Ascending aorta (tissue), 2 donors: ENCODE measurements around the gene TNNC1. TPM values are rescaled to one million over a fixed set of nuclear protein-coding genes. Genes with fewer than 3 reads are reported as not detected.

ENCODE experiments used
- DNase-seq, 2 donors: peaks; one replicate each; pipeline ENCODE4 v3.0.0-alpha.2; 2019; ENCODE audit warnings: low spot score in 2 of 2
- H3K27ac ChIP-seq, 2 donors: fragments of 200-600 bp; sonication (generic); one replicate each; pipeline ENCODE4 v1.5.1; 2016 to 2017; ENCODE audit warnings: mild to moderate bottlenecking in 1 of 2
- H3K27me3 ChIP-seq: fragments of 200-600 bp; sonication (generic); one replicate; pipeline ENCODE4 v1.5.1; 2017
- H3K36me3 ChIP-seq, 2 donors: fragments of 200-600 bp; sonication (generic); one replicate each; pipeline ENCODE4 v1.5.1; 2016
- H3K4me1 ChIP-seq, 2 donors: fragments of 200-600 bp; sonication (generic); one replicate each; pipeline ENCODE4 v1.5.1; 2016 to 2017; ENCODE audit warnings: mild to moderate bottlenecking in 1 of 2
- H3K4me3 ChIP-seq, 2 donors: fragments of 200-600 bp; sonication (generic); one replicate each; pipeline ENCODE4 v1.5.1; 2016 to 2017; ENCODE audit warnings: mild to moderate bottlenecking in 1 of 2
- H3K9me3 ChIP-seq, 2 donors: fragments of 200-600 bp; sonication (generic); one replicate each; pipeline ENCODE4 v1.5.1; 2016
- intact Hi-C: fragments of 100-400 bp; cut with DNase I; formaldehyde crosslinking; loops from one replicate; pipeline ENCODE4 v1.15.1; 2023
- total RNA-seq: library from RNA; depleted of rRNA; stranded (reverse); fragments of >200 nt; gene quantifications from one replicate; pipeline ENCODE4 v1.1.0, GENCODE V29; 2016
- TF ChIP-seq, protein P1 (sequence below), 3 experiments: fragments of 200-600 bp in 2 of 3; fragments of 450-650 bp in 1 of 3; sonication (generic) in 2 of 3; IDR thresholded peaks; one replicate each; pipeline ENCODE4 v1.5.1; 2016 to 2019; ENCODE audit warnings: antibody characterized with exemption in 3 of 3, mild to moderate bottlenecking in 1 of 3, moderate library complexity in 1 of 3

Gene TNNC1
- total RNA-seq, 1 donor from 2014 or later: 68.6 TPM

- Histone ChIP-seq H3K27me3 (no peaks in the 10 kb centered on the region), H3K9me3 (no peaks in the 10 kb centered on the region), H3K36me3 (no peaks in the 10 kb centered on the region), H3K4me3 (no peak overlapping the region), H3K27ac (no peak overlapping the region), H3K4me1 (peaks cover 0 to 6% of the 10 kb centered on the region in 2 donors)
- DNase-seq: no peak
- TF ChIP-seq, protein P1, sequence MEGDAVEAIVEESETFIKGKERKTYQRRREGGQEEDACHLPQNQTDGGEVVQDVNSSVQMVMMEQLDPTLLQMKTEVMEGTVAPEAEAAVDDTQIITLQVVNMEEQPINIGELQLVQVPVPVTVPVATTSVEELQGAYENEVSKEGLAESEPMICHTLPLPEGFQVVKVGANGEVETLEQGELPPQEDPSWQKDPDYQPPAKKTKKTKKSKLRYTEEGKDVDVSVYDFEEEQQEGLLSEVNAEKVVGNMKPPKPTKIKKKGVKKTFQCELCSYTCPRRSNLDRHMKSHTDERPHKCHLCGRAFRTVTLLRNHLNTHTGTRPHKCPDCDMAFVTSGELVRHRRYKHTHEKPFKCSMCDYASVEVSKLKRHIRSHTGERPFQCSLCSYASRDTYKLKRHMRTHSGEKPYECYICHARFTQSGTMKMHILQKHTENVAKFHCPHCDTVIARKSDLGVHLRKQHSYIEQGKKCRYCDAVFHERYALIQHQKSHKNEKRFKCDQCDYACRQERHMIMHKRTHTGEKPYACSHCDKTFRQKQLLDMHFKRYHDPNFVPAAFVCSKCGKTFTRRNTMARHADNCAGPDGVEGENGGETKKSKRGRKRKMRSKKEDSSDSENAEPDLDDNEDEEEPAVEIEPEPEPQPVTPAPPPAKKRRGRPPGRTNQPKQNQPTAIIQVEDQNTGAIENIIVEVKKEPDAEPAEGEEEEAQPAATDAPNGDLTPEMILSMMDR (IDR thresholded peaks at IDR 0.05): no peak
- intact Hi-C loops: no loop called here
Measured at GRCh38 chr3:52443791-52444687, 9.8 kb downstream of the TNNC1 start.

- H3K27ac ChIP-seq: no peak overlapping the region
- TF ChIP-seq, protein P1 (IDR thresholded peaks at IDR 0.05): no peak
- intact Hi-C loops: no loop called here
- H3K36me3 ChIP-seq: no peaks in the 10 kb centered on the region
- no peaks in the 10 kb centered on the region for H3K27me3 ChIP-seq
- no peak overlapping the region for H3K4me3 ChIP-seq
- DNase-seq: no peak
- peaks cover 0 to 6% of the 10 kb centered on the region in 2 donors for H3K4me1 ChIP-seq
- no peaks in the 10 kb centered on the region for H3K9me3 ChIP-seq
Measured at GRCh38 chr3:52443268-52443610, 10.6 kb downstream of the TNNC1 start.

DNA sequence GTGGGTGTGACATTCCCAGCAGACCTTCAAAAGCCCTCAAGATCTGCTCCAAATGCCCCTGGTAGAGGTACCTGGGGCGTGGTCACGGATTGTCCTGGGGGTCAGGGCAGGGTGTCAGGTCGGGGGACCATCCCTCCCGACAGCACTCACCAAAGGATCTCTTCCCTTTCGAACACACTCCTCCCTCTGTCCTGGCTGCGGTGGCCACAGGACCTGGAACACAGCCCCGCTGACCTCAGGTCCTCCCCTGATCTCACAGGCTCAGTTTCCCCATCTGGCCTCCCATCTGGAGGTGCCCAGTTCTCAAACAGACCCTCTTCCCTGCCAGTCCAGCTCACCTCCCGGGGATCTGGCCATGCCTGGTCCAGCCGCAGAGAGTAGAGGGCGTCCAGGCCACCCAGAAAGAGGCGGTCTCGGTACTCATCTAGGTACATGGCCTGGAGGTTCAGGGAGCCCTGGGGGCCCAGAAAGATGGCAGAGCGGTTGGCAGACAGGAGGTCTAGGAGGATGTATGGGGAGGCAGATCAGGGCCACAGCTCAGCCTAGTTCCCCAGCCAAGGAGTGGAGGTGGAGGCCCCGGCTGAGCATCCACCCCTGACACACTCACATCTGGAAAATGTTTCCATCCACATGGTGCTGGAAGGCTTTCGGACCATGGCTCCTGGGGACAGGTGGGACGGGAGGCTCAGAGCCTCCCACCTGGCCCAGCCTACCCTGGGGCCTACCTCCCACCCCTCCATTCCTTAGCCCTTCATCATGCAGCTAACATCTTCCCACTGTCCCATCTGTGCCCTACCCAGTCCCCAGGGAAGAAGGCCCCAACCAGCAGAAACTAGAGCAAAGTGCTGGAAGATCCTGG is 11.2 kb downstream of the TNNC1 start:
- Histone ChIP-seq H3K9me3 (no peaks in the 10 kb centered on the region), H3K4me1 (peaks cover 0 to 6% of the 10 kb centered on the region in 2 donors), H3K27ac (no peak overlapping the region), H3K4me3 (no peak overlapping the region), H3K36me3 (no peaks in the 10 kb centered on the region), H3K27me3 (no peaks in the 10 kb centered on the region)
- intact Hi-C loops: no loop called here
- no peak for DNase-seq
- TF ChIP-seq, protein P1 (IDR thresholded peaks at IDR 0.05): no peak

- Histone ChIP-seq H3K4me1 (peaks cover 0 to 5% of the 10 kb centered on the region in 2 donors), H3K27me3 (no peaks in the 10 kb centered on the region), H3K9me3 (no peaks in the 10 kb centered on the region), H3K4me3 (no peak overlapping the region), H3K36me3 (no peaks in the 10 kb centered on the region), H3K27ac (no peak overlapping the region)
- TF ChIP-seq, protein P1 (IDR thresholded peaks at IDR 0.05): no peak
- intact Hi-C loops: no loop called here
- DNase-seq: no peak
Measured at GRCh38 chr3:52441772-52442332, 12.0 kb downstream of the TNNC1 start.

- H3K36me3 ChIP-seq: no peaks in the 10 kb centered on the region
- TF ChIP-seq, protein P1 (IDR thresholded peaks at IDR 0.05): no peak
- intact Hi-C loops: no loop called here
- no peaks in the 10 kb centered on the region for H3K9me3 ChIP-seq
- no peak for DNase-seq
- H3K27me3 ChIP-seq: no peaks in the 10 kb centered on the region
- no peak overlapping the region for H3K27ac ChIP-seq
- H3K4me1 ChIP-seq: peaks cover 0 to 2% of the 10 kb centered on the region in 2 donors
- no peak overlapping the region for H3K4me3 ChIP-seq
Measured at GRCh38 chr3:52441091-52441771, 12.6 kb downstream of the TNNC1 start.
